Immature natural killer cell (primary cell): Measurements from ENCODE around the gene CDH3. TPM values are rescaled to one million over a fixed set of nuclear protein-coding genes. Genes with fewer than 3 reads are reported as not detected.
A peak's percentile ranks its signal among the peaks of the same experiment; 100 is the strongest.

ENCODE experiments used
- DNase-seq, 3 donors: peaks; one replicate each; pipeline ENCODE4 v3.0.0; 2022; ENCODE audit warnings: mixed read lengths in 1 of 3
- H3K27ac Mint-ChIP-seq, 6 donors: one replicate each; pipeline ENCODE4 v1.8.0; 2020; ENCODE audit warnings: mixed read lengths in 6 of 6, mild to moderate bottlenecking in 5 of 6, inconsistent platforms in 4 of 6, moderate library complexity in 3 of 6
- H3K27me3 Mint-ChIP-seq, 3 donors: one replicate each; pipeline ENCODE4 v1.8.0; 2020 to 2021; ENCODE audit warnings: low read depth in 3 of 3, mild to moderate bottlenecking in 3 of 3, mixed read lengths in 3 of 3, moderate library complexity in 3 of 3, inconsistent platforms in 1 of 3
- H3K36me3 Mint-ChIP-seq, 3 donors: one replicate each; pipeline ENCODE4 v1.8.0; 2020; ENCODE audit warnings: mixed read lengths in 3 of 3, inconsistent platforms in 2 of 3, mild to moderate bottlenecking in 2 of 3
- H3K4me1 Mint-ChIP-seq, 2 donors: one replicate each; pipeline ENCODE4 v1.8.0; 2020; ENCODE audit warnings: inconsistent platforms in 2 of 2, mild to moderate bottlenecking in 2 of 2, mixed read lengths in 2 of 2, moderate library complexity in 1 of 2
- H3K4me3 Mint-ChIP-seq, 5 donors: one replicate each; pipeline ENCODE4 v1.8.0; 2020; ENCODE audit warnings: mild to moderate bottlenecking in 5 of 5, mixed read lengths in 5 of 5, inconsistent platforms in 3 of 5, moderate library complexity in 3 of 5
- H3K9me3 Mint-ChIP-seq, 6 donors: one replicate each; pipeline ENCODE4 v1.8.0; 2020; ENCODE audit warnings: mild to moderate bottlenecking in 6 of 6, mixed read lengths in 6 of 6, inconsistent platforms in 4 of 6, moderate library complexity in 3 of 6
- polyA plus RNA-seq, 3 donors: library from polyadenylated mRNA; unstranded; fragments of 300-500 nt; fragmentation: Illumina TruSeq; gene quantifications; one replicate each; pipeline ENCODE4 v1.2.3, GENCODE V29; 2021

CDH3 gene
- not detected for polyA plus RNA-seq

- Mint-ChIP-seq H3K27me3 (peaks cover 15 to 38% (median 15%) of the 10 kb centered on the region in 3 donors), H3K9me3 (no peaks in the 10 kb centered on the region), H3K27ac (no peak within 1 kb of the TSS), H3K4me1 (peaks cover 2 to 5% of the 10 kb centered on the region in 2 donors), H3K4me3 (no peak within 1 kb of the TSS), H3K36me3 (no peaks in the 10 kb centered on the region)
- no peak for DNase-seq
These were observed at the start of gene CDH3 for GRCh38 chr16:68644715-68645493. TSS of gene CDH3 (plus strand) at chr16:68645310. CDS start at chr16:68645380, 70 bp downstream.

GRCh38 chr16:68596266-68596665 lies 48.8 kb upstream of the CDH3 start:
- Mint-ChIP-seq H3K9me3 (peaks cover 0 to under 1% (median 0%) of the 10 kb centered on the region in 6 donors), H3K27ac (no peak overlapping the region), H3K36me3 (peaks cover 0 to 4% (median 3%) of the 10 kb centered on the region in 3 donors), H3K27me3 (peaks cover 0 to 5% (median 0%) of the 10 kb centered on the region in 3 donors), H3K4me1 (no peaks in the 10 kb centered on the region), H3K4me3 (no peak overlapping the region)
- no peak for DNase-seq

- H3K9me3 Mint-ChIP-seq = no peaks in the 10 kb centered on the region
- H3K27me3 Mint-ChIP-seq = peaks cover 0 to 2% (median 0%) of the 10 kb centered on the region in 3 donors
- H3K4me3 Mint-ChIP-seq = no peak overlapping the region
- no peaks in the 10 kb centered on the region for H3K4me1 Mint-ChIP-seq
- H3K27ac Mint-ChIP-seq = no peak overlapping the region
- no peaks in the 10 kb centered on the region for H3K36me3 Mint-ChIP-seq
- no peak for DNase-seq
These were observed 45.5 kb upstream of the CDH3 start for GRCh38 chr16:68599586-68599985.

DNA sequence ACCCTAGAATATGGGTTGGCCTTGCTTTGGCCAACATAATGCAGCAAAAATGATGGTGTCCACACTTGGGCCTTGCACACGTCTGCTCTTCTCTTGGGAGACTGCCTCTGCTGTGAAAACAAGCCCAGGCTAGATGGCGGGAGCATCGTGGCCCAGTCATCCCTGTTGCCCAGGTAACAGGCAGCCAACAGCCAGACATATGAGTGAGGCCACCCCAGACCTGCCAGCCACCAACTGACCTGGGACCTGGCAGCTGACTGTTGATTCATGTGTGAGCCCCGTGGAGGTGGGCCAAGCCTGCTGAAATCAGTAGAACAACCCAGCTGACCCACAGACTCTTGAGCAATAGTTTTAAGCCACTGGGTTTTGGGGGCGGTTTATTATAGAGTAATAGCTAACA lies 39.4 kb upstream of the CDH3 start:
- DNase-seq = no peak
- Mint-ChIP-seq H3K9me3 (no peaks in the 10 kb centered on the region), H3K4me1 (no peaks in the 10 kb centered on the region), H3K27me3 (peaks cover 0 to 4% (median 2%) of the 10 kb centered on the region in 3 donors), H3K4me3 (no peak overlapping the region), H3K27ac (no peak overlapping the region), H3K36me3 (no peaks in the 10 kb centered on the region)

GRCh38 chr16:68607443-68607842 lies 37.7 kb upstream of the CDH3 start:
- no peak overlapping the region for H3K27ac Mint-ChIP-seq
- H3K4me1 Mint-ChIP-seq = no peaks in the 10 kb centered on the region
- no peaks in the 10 kb centered on the region for H3K36me3 Mint-ChIP-seq
- no peak overlapping the region for H3K4me3 Mint-ChIP-seq
- DNase-seq = no peak
- peaks cover 0 to 2% (median 0%) of the 10 kb centered on the region in 6 donors for H3K9me3 Mint-ChIP-seq
- H3K27me3 Mint-ChIP-seq = peaks cover 0 to 4% (median 3%) of the 10 kb centered on the region in 3 donors

GRCh38 chr16:68608330-68608729 lies 36.8 kb upstream of the CDH3 start:
- no peaks in the 10 kb centered on the region for H3K4me1 Mint-ChIP-seq
- no peaks in the 10 kb centered on the region for H3K36me3 Mint-ChIP-seq
- H3K27ac Mint-ChIP-seq = no peak overlapping the region
- H3K9me3 Mint-ChIP-seq = peaks cover 0 to 2% (median 0%) of the 10 kb centered on the region in 6 donors
- peaks cover 0 to 4% (median 3%) of the 10 kb centered on the region in 3 donors for H3K27me3 Mint-ChIP-seq
- no peak for DNase-seq
- no peak overlapping the region for H3K4me3 Mint-ChIP-seq

GRCh38 chr16:68612996-68613395 lies 32.1 kb upstream of the CDH3 start:
- Mint-ChIP-seq H3K27me3 (peaks cover 1 to 8% (median 1%) of the 10 kb centered on the region in 3 donors), H3K4me1 (no peaks in the 10 kb centered on the region), H3K36me3 (no peaks in the 10 kb centered on the region), H3K4me3 (no peak overlapping the region), H3K27ac (no peak overlapping the region), H3K9me3 (peaks cover 0 to 6% (median under 1%) of the 10 kb centered on the region in 6 donors)
- DNase-seq = no peak

DNA sequence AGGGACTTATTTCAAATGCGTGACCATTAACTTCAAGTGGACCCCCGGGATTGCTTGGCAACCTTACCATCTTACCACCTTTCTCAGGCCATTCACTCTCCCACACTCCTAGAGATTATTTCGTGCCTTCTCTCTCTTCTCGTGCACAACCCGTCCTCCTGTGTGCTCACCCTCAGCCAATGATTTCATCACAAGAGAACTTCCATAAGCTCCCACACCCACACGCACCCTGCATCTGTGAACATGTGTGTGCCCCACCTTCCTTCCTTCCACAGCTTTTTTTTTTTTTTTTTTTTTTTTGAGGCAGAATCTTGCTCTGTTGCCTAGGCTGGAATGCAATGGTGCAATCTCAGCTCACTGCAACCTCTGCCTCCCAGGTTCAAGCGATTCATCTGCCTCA lies 27.4 kb upstream of the CDH3 start:
- H3K36me3 Mint-ChIP-seq = no peaks in the 10 kb centered on the region
- H3K4me3 Mint-ChIP-seq = no peak overlapping the region
- no peak overlapping the region for H3K27ac Mint-ChIP-seq
- DNase-seq = no peak
- H3K27me3 Mint-ChIP-seq = peaks cover 0 to 10% (median 3%) of the 10 kb centered on the region in 3 donors
- H3K9me3 Mint-ChIP-seq = peaks cover 0 to 6% (median under 1%) of the 10 kb centered on the region in 6 donors
- no peaks in the 10 kb centered on the region for H3K4me1 Mint-ChIP-seq

DNA sequence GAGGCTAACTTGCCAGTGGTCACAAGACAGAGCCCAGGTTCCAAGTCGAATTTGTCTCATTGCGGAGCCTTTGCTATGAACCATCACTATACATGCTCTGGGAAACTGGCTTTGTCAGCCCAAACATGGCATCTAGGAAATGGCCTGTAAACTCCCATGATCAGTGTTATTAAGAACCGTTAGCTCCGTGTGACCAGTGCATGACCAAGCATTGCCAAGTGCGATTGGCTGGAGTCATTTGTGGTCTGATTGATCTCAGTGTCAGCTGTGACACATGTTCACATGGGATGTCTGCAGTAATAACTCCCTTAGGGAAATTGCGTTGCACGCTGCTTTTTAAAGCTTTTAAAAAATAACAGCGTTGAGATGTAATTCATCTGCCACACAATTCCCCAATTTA lies 18.6 kb upstream of the CDH3 start:
- no peak for DNase-seq
- Mint-ChIP-seq H3K9me3 (no peaks in the 10 kb centered on the region), H3K27me3 (peaks cover 2 to 12% (median 2%) of the 10 kb centered on the region in 3 donors), H3K4me1 (no peaks in the 10 kb centered on the region), H3K27ac (no peak overlapping the region), H3K36me3 (no peaks in the 10 kb centered on the region), H3K4me3 (no peak overlapping the region)

- no peak overlapping the region for H3K4me3 Mint-ChIP-seq
- no peaks in the 10 kb centered on the region for H3K9me3 Mint-ChIP-seq
- peaks cover 0 to 12% (median 2%) of the 10 kb centered on the region in 3 donors for H3K27me3 Mint-ChIP-seq
- no peaks in the 10 kb centered on the region for H3K4me1 Mint-ChIP-seq
- no peak for DNase-seq
- no peak overlapping the region for H3K27ac Mint-ChIP-seq
- H3K36me3 Mint-ChIP-seq = no peaks in the 10 kb centered on the region
These were observed 17.1 kb upstream of the CDH3 start for GRCh38 chr16:68627951-68628425.

DNA sequence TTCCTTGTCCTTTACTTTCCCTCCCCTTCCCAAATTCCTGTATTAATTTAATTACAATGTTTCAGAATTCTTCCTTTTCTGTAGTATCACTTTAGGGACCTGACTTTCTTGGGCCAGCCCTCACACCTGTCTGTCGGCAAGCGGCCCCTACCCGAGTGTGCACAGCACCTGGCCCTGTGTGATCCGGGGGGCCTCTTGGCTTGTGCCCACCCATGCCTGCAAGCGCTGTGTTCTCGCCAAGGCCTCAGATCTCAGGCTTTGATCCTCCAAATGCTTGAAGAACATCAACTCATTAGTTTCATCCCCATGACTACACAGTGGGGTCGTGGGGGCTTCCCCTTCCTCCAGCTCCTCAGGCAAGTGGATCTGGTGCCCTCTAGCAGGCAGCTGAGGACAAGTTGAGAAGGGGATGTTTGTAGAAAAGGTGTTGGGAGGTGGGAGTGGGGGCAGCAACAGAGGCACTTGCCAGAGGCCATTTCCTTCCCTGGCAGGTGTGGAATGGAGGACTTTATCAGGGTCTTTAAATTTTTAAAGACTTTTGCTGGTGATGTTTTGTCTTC lies 15.7 kb upstream of the CDH3 start:
- H3K4me3 Mint-ChIP-seq = no peak overlapping the region
- peaks cover 0 to 12% (median 2%) of the 10 kb centered on the region in 3 donors for H3K27me3 Mint-ChIP-seq
- no peak overlapping the region for H3K27ac Mint-ChIP-seq
- DNase-seq = no peak
- no peaks in the 10 kb centered on the region for H3K36me3 Mint-ChIP-seq
- no peaks in the 10 kb centered on the region for H3K4me1 Mint-ChIP-seq
- H3K9me3 Mint-ChIP-seq = no peaks in the 10 kb centered on the region

- no peaks in the 10 kb centered on the region for H3K9me3 Mint-ChIP-seq
These were observed 9.0 kb upstream of the CDH3 start for GRCh38 chr16:68636064-68636560.

DNA sequence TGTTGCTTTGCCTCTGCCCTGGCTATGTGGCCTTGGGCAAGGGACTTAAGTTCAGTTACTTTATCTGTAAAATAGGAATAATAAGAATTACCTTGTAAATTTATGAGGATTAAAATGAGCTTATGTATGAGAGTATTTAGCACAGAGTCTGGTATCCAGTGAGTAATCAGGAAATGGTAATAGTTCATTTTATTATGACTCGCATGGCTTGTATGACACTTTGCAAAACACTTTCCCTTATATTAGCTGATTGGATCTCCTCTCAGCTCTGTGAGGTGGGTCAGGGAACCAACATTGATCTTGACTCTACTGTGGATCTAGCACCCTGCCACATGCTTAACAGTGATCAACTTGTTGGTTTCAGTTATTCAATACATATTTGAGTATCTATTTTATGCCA lies 8.3 kb upstream of the CDH3 start:
- Mint-ChIP-seq H3K27ac (no peak overlapping the region), H3K4me3 (no peak overlapping the region), H3K27me3 (peaks cover 2 to 18% (median 5%) of the 10 kb centered on the region in 3 donors), H3K4me1 (no peaks in the 10 kb centered on the region), H3K9me3 (no peaks in the 10 kb centered on the region), H3K36me3 (no peaks in the 10 kb centered on the region)
- no peak for DNase-seq

More at GRCh38 chr16:68636064-68636560, 9.0 kb upstream of the CDH3 start:
- no peaks in the 10 kb centered on the region for H3K36me3 Mint-ChIP-seq
- no peaks in the 10 kb centered on the region for H3K4me1 Mint-ChIP-seq
- peaks cover 2 to 18% (median 3%) of the 10 kb centered on the region in 3 donors for H3K27me3 Mint-ChIP-seq
- H3K4me3 Mint-ChIP-seq = no peak overlapping the region
- no peak overlapping the region for H3K27ac Mint-ChIP-seq
- DNase-seq = no peak

GRCh38 chr16:68640972-68641371 lies 4.1 kb upstream of the CDH3 start:
- Mint-ChIP-seq H3K27ac (peak overlapping the region in 1 of 6 donors; percentile 36), H3K4me1 (peaks cover 2 to 5% of the 10 kb centered on the region in 2 donors)

More at GRCh38 chr16:68640972-68641371, 4.1 kb upstream of the CDH3 start:
- no peaks in the 10 kb centered on the region for H3K9me3 Mint-ChIP-seq
- no peaks in the 10 kb centered on the region for H3K36me3 Mint-ChIP-seq
- H3K27me3 Mint-ChIP-seq = peaks cover 9 to 33% (median 13%) of the 10 kb centered on the region in 3 donors
- DNase-seq = no peak
- H3K4me3 Mint-ChIP-seq = peak overlapping the region in 1 of 5 donors; percentile 28
